Common myeloid progenitor, CD34-positive (primary cell): ENCODE measurements around the gene TRIM65.
"Not testable (repeated sequence)": the region's sequence is repeated elsewhere in the genome, so short reads cannot be mapped to it uniquely, and the experiment has no call there.

Experiments
- CTCF ChIA-PET: fragments of 350-600 bp; sonication (Branson Sonifier 250); formaldehyde crosslinking; loops from one replicate; lab custom pipeline; 2021; ENCODE audit warnings: antibody characterized with exemption; lab: Charles Lee
- POLR2A ChIA-PET: fragments of 350-600 bp; sonication (Branson Sonifier 250); formaldehyde crosslinking; loops from one replicate; lab custom pipeline; 2021; ENCODE audit warnings: antibody characterized with exemption; lab: Charles Lee
- DNase-seq, 3 donors: peaks; one replicate each; pipeline versions ENCODE4 v3.0.0 to v3.0.0-alpha.2; 2013
- H3K27ac ChIP-seq, 2 experiments: 1 replicate in 1 of 2; 2 replicates in 1 of 2; pipeline ENCODE4 v1.7.0; 2013; ENCODE audit warnings: inconsistent platforms in 2 of 2, low read length in 2 of 2, mild to moderate bottlenecking in 2 of 2, low read depth in 1 of 2, moderate library complexity in 1 of 2; ENCODE audit not compliant: severe bottlenecking in 2 of 2, insufficient read depth in 1 of 2, poor library complexity in 1 of 2
- H3K27me3 ChIP-seq, 5 experiments: replicated peaks in 2 of 5; 1 replicate in 3 of 5; 2 replicates in 2 of 5; pipeline versions ENCODE4 v1.6.1 to v1.7.0; 2013; ENCODE audit warnings: low read length in 4 of 5, mild to moderate bottlenecking in 2 of 5, moderate library complexity in 2 of 5, inconsistent platforms in 1 of 5; ENCODE audit not compliant: insufficient read depth in 5 of 5, control insufficient read depth in 4 of 5
- H3K36me3 ChIP-seq, 4 experiments: 1 replicate in 2 of 4; 2 replicates in 2 of 4; pipeline versions ENCODE4 v1.6.1 to v1.7.0; 2013; ENCODE audit warnings: low read length in 3 of 4, control low read depth in 1 of 4, mild to moderate bottlenecking in 1 of 4; ENCODE audit not compliant: control insufficient read depth in 4 of 4, insufficient read depth in 4 of 4
- H3K4me1 ChIP-seq, 4 experiments: 1 replicate in 3 of 4; 2 replicates in 1 of 4; pipeline versions ENCODE4 v1.6.1 to v1.7.1; 2013; ENCODE audit warnings: low read length in 3 of 4, mild to moderate bottlenecking in 3 of 4, control low read depth in 1 of 4, inconsistent platforms in 1 of 4, moderate library complexity in 1 of 4; ENCODE audit not compliant: control insufficient read depth in 4 of 4, insufficient read depth in 4 of 4; ENCODE audit errors: control extremely low read depth in 1 of 4
- H3K4me3 ChIP-seq, 7 experiments: 1 replicate in 4 of 7; 2 replicates in 3 of 7; pipeline versions ENCODE4 v1.5.1 to v1.7.0; 2013; ENCODE audit warnings: mild to moderate bottlenecking in 7 of 7, low read length in 6 of 7, moderate library complexity in 6 of 7, inconsistent platforms in 2 of 7, low read depth in 2 of 7, control low read depth in 1 of 7; ENCODE audit not compliant: insufficient read depth in 4 of 7, control insufficient read depth in 1 of 7; ENCODE audit errors: extremely low read depth in 1 of 7
- H3K9me3 ChIP-seq, 5 experiments: 1 replicate in 4 of 5; 2 replicates in 1 of 5; pipeline versions ENCODE4 v1.6.1 to v1.7.1; 2013; ENCODE audit warnings: low read length in 4 of 5, mild to moderate bottlenecking in 2 of 5, inconsistent platforms in 1 of 5, low read depth in 1 of 5, moderate library complexity in 1 of 5; ENCODE audit not compliant: control insufficient read depth in 4 of 5, insufficient read depth in 2 of 5; ENCODE audit errors: control extremely low read depth in 1 of 5
- WGBS: methylation state at CpG from one replicate; pipeline ENCODE4 v1.1.5; 2013; ENCODE audit not compliant: insufficient coverage; 5-methylcytosine and 5-hydroxymethylcytosine counted together

Gene TRIM65

GRCh38 chr17:75854101-75854748 lies 42.5 kb downstream of the TRIM65 start:
- DNase-seq: no peak
- H3K27me3 ChIP-seq: no peaks in the 10 kb centered on the region
- 53% methylated on average over 6 of the region's 7 CpGs for WGBS
- H3K27ac ChIP-seq: peak overlapping the region; percentile 58 to 90
- peaks cover 3 to 25% (median 16%) of the 10 kb centered on the region in 4 experiments for H3K36me3 ChIP-seq
- CTCF ChIA-PET: interaction anchor here (0.8 to 12.6 kb wide), 10 partner anchors 7 to 101 kb away, joined by 3 to 214 read pairs (median 4); partner anchors contain the start of genes TRIM47, TRIM65 and UNC13D
- H3K9me3 ChIP-seq: no peaks in the 10 kb centered on the region
- peak overlapping the region in 6 of 7 experiments; percentile 74 to 97 (median 84) for H3K4me3 ChIP-seq
- peaks cover 22 to 55% (median 39%) of the 10 kb centered on the region in 4 experiments for H3K4me1 ChIP-seq
- POLR2A ChIA-PET: interaction anchor here (0.8 to 3.4 kb wide), 5 partner anchors 10 to 78 kb away, joined by 4 to 35 read pairs (median 5); partner anchors contain the start of gene UNC13D

DNA sequence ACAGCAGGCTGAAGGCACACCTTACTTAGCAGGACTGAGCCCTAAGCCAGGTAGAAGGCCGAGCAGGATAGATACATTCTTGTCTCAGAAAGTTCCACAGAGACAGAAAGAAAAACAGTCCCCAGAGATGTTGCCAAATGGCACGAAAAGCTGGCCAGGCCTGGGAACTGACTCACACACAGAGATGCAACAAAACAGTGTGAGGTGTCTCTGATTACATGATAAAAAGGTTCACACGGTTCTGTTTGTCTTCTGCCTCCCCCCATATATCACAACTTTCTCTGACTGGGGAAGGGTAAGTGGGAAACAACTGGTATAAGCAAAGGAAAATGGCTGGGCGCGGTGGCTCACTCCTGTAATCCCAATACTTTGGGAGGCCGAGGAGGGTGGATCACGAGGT lies 43.3 kb downstream of the TRIM65 start:
- POLR2A ChIA-PET: interaction anchor here (1.3 to 3.4 kb wide), 2 partner anchors 9 to 77 kb away, joined by 5 to 35 read pairs; partner anchors contain the start of gene UNC13D
- no peak for DNase-seq
- peak overlapping the region in 1 of 2 experiments; percentile 45 for H3K27ac ChIP-seq
- peaks cover 5 to 32% (median 24%) of the 10 kb centered on the region in 4 experiments for H3K36me3 ChIP-seq
- no peak overlapping the region for H3K4me3 ChIP-seq
- H3K4me1 ChIP-seq: peaks cover 19 to 55% (median 39%) of the 10 kb centered on the region in 4 experiments
- WGBS: 98% methylated on average over 4 of the region's 7 CpGs
- no peaks in the 10 kb centered on the region for H3K27me3 ChIP-seq
- CTCF ChIA-PET: interaction anchor here (1.2 to 12.6 kb wide), 6 partner anchors 6 to 44 kb away, joined by 3 to 214 read pairs (median 6); partner anchors contain the start of genes TRIM47, TRIM65 and UNC13D
- no peaks in the 10 kb centered on the region for H3K9me3 ChIP-seq

- H3K27ac ChIP-seq, H3K27me3 ChIP-seq, H3K4me3 ChIP-seq, DNase-seq, POLR2A ChIA-PET, H3K9me3 ChIP-seq: not testable (repeated sequence)
- peaks cover 8 to 50% (median 41%) of the 10 kb centered on the region in 4 experiments for H3K36me3 ChIP-seq
- H3K4me1 ChIP-seq: peaks cover 14 to 44% (median 29%) of the 10 kb centered on the region in 4 experiments
- WGBS: 98% methylated on average over 12 of the region's 15 CpGs
- CTCF ChIA-PET: interaction anchor here (14.6 kb wide), 1 partner anchor 21 kb away, joined by 174 read pairs; no protein-coding TSS in a partner anchor
These were observed 45.1 kb downstream of the TRIM65 start for GRCh38 chr17:75851693-75851991.

GRCh38 chr17:75850928-75851692 lies 45.6 kb downstream of the TRIM65 start:
- H3K36me3 ChIP-seq: peaks cover 8 to 55% (median 44%) of the 10 kb centered on the region in 4 experiments
- 95% methylated on average over 11 of the region's 12 CpGs for WGBS
- H3K9me3 ChIP-seq: no peaks in the 10 kb centered on the region
- no peak overlapping the region for H3K4me3 ChIP-seq
- H3K4me1 ChIP-seq: peaks cover 9 to 43% (median 29%) of the 10 kb centered on the region in 4 experiments
- no peaks in the 10 kb centered on the region for H3K27me3 ChIP-seq
- ChIA-PET POLR2A (no interaction called here), CTCF (interaction anchor here (1.6 to 14.6 kb wide), 3 partner anchors 7 to 25 kb away, joined by 4 to 174 read pairs (median 134); partner anchors contain the start of gene WBP2)
- H3K27ac ChIP-seq: no peak overlapping the region
- DNase-seq: no peak

GRCh38 chr17:75849724-75850123 lies 47.0 kb downstream of the TRIM65 start:
- Histone ChIP-seq H3K9me3 (no peaks in the 10 kb centered on the region), H3K4me1 (peaks cover 9 to 53% (median 40%) of the 10 kb centered on the region in 4 experiments), H3K27me3 (no peaks in the 10 kb centered on the region), H3K4me3 (no peak overlapping the region), H3K36me3 (peaks cover 8 to 58% (median 48%) of the 10 kb centered on the region in 4 experiments), H3K27ac (no peak overlapping the region)
- ChIA-PET POLR2A (no interaction called here), CTCF (interaction anchor here (0.8 to 14.6 kb wide), 5 partner anchors 9 to 50 kb away, joined by 3 to 174 read pairs (median 5); partner anchors contain the start of gene WBP2)
- no peak for DNase-seq
- 78% methylated on average over 7 of the region's 9 CpGs for WGBS

GRCh38 chr17:75849279-75849646 lies 47.5 kb downstream of the TRIM65 start:
- Histone ChIP-seq H3K9me3 (no peaks in the 10 kb centered on the region), H3K27me3 (no peaks in the 10 kb centered on the region), H3K27ac (no peak overlapping the region), H3K4me1 (peaks cover 4 to 53% (median 39%) of the 10 kb centered on the region in 4 experiments), H3K4me3 (no peak overlapping the region), H3K36me3 (peaks cover 8 to 58% (median 48%) of the 10 kb centered on the region in 4 experiments)
- POLR2A ChIA-PET: interaction anchor here (1.5 kb wide), 1 partner anchor 17 kb away, joined by 4 read pairs; no protein-coding TSS in a partner anchor
- 95% methylated on average over 9 of the region's 11 CpGs for WGBS
- DNase-seq: no peak
- CTCF ChIA-PET: interaction anchor here (1.0 to 14.6 kb wide), 5 partner anchors 9 to 50 kb away, joined by 3 to 174 read pairs (median 5); partner anchors contain the start of gene WBP2
